ENCODE results near the gene VWA7.

GRCh38 chr6:31821301-31822035 is 44.3 kb upstream of the VWA7 start:
- no peak for TF ChIP-seq CTCF (IDR thresholded peaks at IDR 0.05)
- TF ChIP-seq REST (IDR thresholded peaks at IDR 0.05), result no peak
- no peak for TF ChIP-seq NR3C1 (IDR thresholded peaks at IDR 0.05)
- no peak for TF ChIP-seq E2F6 (IDR thresholded peaks at IDR 0.05; ENCODE audit: borderline replicate concordance, low read depth)
